ENCODE measurements around the gene C1QTNF8.

Gene C1QTNF8

DNA sequence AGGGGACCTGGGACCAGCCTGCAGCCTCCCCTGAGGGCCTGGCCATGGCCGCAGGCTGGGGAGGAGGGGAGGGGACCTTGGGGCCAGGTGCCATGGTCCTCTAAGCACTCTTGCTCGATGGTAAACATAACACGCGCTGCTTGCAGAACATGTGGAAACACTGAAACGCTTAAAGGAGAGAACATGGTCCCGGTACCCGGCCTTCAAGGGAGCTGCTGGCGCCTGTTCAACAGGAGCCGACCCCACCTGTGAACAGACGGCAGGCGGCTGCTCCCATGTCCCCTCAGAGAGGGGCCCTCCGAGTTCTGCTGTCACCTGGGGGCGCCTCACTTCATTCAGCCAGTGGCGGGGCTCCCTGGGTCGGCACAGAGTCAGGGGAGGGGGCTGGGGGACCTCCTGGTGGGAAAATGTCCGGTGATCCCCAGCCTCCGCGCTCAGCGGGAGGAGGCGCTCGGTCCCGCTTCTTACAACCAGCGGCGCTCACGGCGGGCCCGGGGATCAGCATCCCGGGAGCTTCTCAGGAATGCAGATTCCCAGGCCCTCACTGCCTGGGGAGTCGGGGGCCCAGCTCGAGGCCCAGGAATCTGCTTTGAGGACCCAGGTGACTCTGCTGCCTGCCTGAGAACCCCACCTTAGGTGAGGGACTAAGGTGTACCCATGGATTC lies 24.4 kb downstream of the C1QTNF8 start:
- CTCF ChIA-PET, result interaction anchor here (0.6 kb wide), 4 partner anchors 14 to 259 kb away, joined by 3 to 5 read pairs (median 4); no protein-coding TSS in a partner anchor
- peak; percentile 85 for TF ChIP-seq ZIC2 (tag by site-specific recombination; IDR thresholded peaks at IDR 0.05)
- TF ChIP-seq, protein P1, sequence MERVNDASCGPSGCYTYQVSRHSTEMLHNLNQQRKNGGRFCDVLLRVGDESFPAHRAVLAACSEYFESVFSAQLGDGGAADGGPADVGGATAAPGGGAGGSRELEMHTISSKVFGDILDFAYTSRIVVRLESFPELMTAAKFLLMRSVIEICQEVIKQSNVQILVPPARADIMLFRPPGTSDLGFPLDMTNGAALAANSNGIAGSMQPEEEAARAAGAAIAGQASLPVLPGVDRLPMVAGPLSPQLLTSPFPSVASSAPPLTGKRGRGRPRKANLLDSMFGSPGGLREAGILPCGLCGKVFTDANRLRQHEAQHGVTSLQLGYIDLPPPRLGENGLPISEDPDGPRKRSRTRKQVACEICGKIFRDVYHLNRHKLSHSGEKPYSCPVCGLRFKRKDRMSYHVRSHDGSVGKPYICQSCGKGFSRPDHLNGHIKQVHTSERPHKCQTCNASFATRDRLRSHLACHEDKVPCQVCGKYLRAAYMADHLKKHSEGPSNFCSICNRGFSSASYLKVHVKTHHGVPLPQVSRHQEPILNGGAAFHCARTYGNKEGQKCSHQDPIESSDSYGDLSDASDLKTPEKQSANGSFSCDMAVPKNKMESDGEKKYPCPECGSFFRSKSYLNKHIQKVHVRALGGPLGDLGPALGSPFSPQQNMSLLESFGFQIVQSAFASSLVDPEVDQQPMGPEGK (tag by site-specific recombination; IDR thresholded peaks at IDR 0.05), result peak; percentile 23
- TF ChIP-seq KLF10 (tag by site-specific recombination; IDR thresholded peaks at IDR 0.05), result no peak
- peak; percentile 76 for TF ChIP-seq SCRT1 (tag by site-specific recombination; IDR thresholded peaks at IDR 0.05; ENCODE audit: borderline replicate concordance)
- peak; percentile 92 for TF ChIP-seq ZBTB20 (tag by site-specific recombination; IDR thresholded peaks at IDR 0.05)
- no peak for TF ChIP-seq ZNF596 (tag by site-specific recombination; IDR thresholded peaks at IDR 0.05)
- TF ChIP-seq GLIS1 (tag by site-specific recombination; IDR thresholded peaks at IDR 0.05), result peak; percentile 47
- TF ChIP-seq ZNF600 (tag by site-specific recombination; IDR thresholded peaks at IDR 0.05), result peak; percentile 64
- TF ChIP-seq, protein P2, sequence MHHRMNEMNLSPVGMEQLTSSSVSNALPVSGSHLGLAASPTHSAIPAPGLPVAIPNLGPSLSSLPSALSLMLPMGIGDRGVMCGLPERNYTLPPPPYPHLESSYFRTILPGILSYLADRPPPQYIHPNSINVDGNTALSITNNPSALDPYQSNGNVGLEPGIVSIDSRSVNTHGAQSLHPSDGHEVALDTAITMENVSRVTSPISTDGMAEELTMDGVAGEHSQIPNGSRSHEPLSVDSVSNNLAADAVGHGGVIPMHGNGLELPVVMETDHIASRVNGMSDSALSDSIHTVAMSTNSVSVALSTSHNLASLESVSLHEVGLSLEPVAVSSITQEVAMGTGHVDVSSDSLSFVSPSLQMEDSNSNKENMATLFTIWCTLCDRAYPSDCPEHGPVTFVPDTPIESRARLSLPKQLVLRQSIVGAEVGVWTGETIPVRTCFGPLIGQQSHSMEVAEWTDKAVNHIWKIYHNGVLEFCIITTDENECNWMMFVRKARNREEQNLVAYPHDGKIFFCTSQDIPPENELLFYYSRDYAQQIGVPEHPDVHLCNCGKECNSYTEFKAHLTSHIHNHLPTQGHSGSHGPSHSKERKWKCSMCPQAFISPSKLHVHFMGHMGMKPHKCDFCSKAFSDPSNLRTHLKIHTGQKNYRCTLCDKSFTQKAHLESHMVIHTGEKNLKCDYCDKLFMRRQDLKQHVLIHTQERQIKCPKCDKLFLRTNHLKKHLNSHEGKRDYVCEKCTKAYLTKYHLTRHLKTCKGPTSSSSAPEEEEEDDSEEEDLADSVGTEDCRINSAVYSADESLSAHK (tag by site-specific recombination; IDR thresholded peaks at IDR 0.05), result no peak
- no peak for TF ChIP-seq ZNF423 (tag by site-specific recombination; IDR thresholded peaks at IDR 0.05)
- no peak for TF ChIP-seq ZNF623 (tag by site-specific recombination; IDR thresholded peaks at IDR 0.05)
- TF ChIP-seq SCRT2 (tag by site-specific recombination; IDR thresholded peaks at IDR 0.05), result peak; percentile 82
- no peak for TF ChIP-seq ZNF76 (tag by site-specific recombination; IDR thresholded peaks at IDR 0.05; ENCODE audit: borderline replicate concordance, low read depth)
- no peak for TF ChIP-seq YY2 (tag by site-specific recombination; IDR thresholded peaks at IDR 0.05)
- TF ChIP-seq ZBTB7A (tag by site-specific recombination; IDR thresholded peaks at IDR 0.05; ENCODE audit: low read depth), result 0 out of 2 replicates have a peak, but pooled peaks have one; percentile 44
- no peak for TF ChIP-seq ZNF658 (tag by site-specific recombination; IDR thresholded peaks at IDR 0.05)
- TF ChIP-seq, protein P3, sequence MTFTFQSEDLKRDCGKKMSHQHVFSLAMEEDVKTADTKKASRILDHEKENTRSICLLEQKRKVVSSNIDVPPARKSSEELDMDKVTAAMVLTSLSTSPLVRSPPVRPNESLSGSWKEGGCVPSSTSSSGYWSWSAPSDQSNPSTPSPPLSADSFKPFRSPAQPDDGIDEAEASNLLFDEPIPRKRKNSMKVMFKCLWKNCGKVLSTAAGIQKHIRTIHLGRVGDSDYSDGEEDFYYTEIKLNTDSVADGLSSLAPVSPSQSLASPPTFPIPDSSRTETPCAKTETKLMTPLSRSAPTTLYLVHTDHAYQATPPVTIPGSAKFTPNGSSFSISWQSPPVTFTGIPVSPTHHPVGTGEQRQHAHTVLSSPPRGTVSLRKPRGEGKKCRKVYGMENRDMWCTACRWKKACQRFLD (tag by site-specific recombination; IDR thresholded peaks at IDR 0.05), result no peak
- TF ChIP-seq, protein P4, sequence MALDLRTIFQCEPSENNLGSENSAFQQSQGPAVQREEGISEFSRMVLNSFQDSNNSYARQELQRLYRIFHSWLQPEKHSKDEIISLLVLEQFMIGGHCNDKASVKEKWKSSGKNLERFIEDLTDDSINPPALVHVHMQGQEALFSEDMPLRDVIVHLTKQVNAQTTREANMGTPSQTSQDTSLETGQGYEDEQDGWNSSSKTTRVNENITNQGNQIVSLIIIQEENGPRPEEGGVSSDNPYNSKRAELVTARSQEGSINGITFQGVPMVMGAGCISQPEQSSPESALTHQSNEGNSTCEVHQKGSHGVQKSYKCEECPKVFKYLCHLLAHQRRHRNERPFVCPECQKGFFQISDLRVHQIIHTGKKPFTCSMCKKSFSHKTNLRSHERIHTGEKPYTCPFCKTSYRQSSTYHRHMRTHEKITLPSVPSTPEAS (tag by site-specific recombination; IDR thresholded peaks at IDR 0.05), result no peak
- no peaks in the 10 kb centered on the region for H3K36me3 ChIP-seq (ENCODE audit: control insufficient read depth in 2 of 2, insufficient read depth in 1 of 2, low read length in 2 of 2)
- POLR2A ChIA-PET, result no interaction called here
- H3K4me1 ChIP-seq (ENCODE audit: control insufficient read depth, insufficient read depth, low read length), result no peaks in the 10 kb centered on the region; the same call in 1 of the 2 replicates
- no peak overlapping the region for H3K4me3 ChIP-seq (ENCODE audit: low read depth, low read length)
- H3K9me3 ChIP-seq (ENCODE audit: control insufficient read depth, insufficient read depth, low read depth, low read length), result no peaks in the 10 kb centered on the region
- H3K27ac ChIP-seq (ENCODE audit: extremely low read depth, low read depth, low read length), result no peak overlapping the region
